ENCODE data around the gene PGC. TPM values are rescaled to one million over a fixed set of nuclear protein-coding genes. Genes with fewer than 3 reads are reported as not detected.

Gene PGC
- total and polyA plus RNA-seq, 2 donors (not counting 1 experiment from before 2014, with no cell fraction given) = not detected

DNA sequence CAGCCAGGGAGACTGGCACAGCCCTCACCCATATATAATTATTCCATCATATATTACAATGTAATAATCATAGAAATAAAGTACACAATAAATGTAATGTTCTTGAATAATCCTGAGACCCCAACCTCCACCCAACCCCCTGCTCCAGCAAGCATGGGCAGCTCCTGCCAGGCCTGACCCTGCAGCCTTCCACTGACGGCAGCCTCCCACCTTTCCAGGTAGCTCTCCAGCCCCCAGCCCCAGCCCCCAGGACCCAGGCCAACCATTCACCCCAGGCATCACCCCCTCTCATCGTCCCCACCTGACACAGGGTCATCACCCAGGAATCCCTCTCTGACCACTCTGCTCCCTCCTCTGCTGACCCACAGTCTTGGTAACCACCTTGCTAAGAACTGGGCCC lies 26.4 kb downstream of the PGC start:
- intact Hi-C loops (cut with micrococcal nuclease) = loop anchor here (10.0 kb wide), 1 partner anchor 304 kb away; no protein-coding TSS in a partner anchor
- H3K4me1 ChIP-seq (ENCODE audit: control insufficient read depth in 2 of 2, insufficient read depth in 2 of 2, low read length in 2 of 2) = peaks cover 96 to 100% of the 10 kb centered on the region in 2 donors
- H3K79me2 ChIP-seq (ENCODE audit: control insufficient read depth, insufficient read depth, low read length) = peaks cover 100% of the 10 kb centered on the region
- H3K4me1 Mint-ChIP-seq = peaks cover 98% of the 10 kb centered on the region
- H3K9me3 Mint-ChIP-seq (ENCODE audit: insufficient read depth) = no peaks in the 10 kb centered on the region
- TF ChIP-seq EZH2 (IDR thresholded peaks at IDR 0.05; ENCODE audit: borderline replicate concordance, insufficient read depth, low read depth, low read length, poor library complexity, severe bottlenecking) = no peak
- TF ChIP-seq, protein P1, sequence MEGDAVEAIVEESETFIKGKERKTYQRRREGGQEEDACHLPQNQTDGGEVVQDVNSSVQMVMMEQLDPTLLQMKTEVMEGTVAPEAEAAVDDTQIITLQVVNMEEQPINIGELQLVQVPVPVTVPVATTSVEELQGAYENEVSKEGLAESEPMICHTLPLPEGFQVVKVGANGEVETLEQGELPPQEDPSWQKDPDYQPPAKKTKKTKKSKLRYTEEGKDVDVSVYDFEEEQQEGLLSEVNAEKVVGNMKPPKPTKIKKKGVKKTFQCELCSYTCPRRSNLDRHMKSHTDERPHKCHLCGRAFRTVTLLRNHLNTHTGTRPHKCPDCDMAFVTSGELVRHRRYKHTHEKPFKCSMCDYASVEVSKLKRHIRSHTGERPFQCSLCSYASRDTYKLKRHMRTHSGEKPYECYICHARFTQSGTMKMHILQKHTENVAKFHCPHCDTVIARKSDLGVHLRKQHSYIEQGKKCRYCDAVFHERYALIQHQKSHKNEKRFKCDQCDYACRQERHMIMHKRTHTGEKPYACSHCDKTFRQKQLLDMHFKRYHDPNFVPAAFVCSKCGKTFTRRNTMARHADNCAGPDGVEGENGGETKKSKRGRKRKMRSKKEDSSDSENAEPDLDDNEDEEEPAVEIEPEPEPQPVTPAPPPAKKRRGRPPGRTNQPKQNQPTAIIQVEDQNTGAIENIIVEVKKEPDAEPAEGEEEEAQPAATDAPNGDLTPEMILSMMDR (IDR thresholded peaks at IDR 0.05) = no peak
- 88% methylated on average over 2 of the region's 2 CpGs for WGBS (ENCODE audit: insufficient coverage)
- H4K20me1 ChIP-seq (ENCODE audit: control insufficient read depth, insufficient read depth, low read length, poor library complexity, severe bottlenecking) = peaks cover 59% of the 10 kb centered on the region
- ATAC-seq (ENCODE audit: low read depth) = no peak
- H3K36me3 ChIP-seq (replicated peaks in 1 of 2; ENCODE audit: control extremely low read depth in 1 of 2, control insufficient read depth in 1 of 2, extremely low read depth in 1 of 2, insufficient read depth in 2 of 2, low read length in 1 of 2) = peaks cover 0 to 18% of the 10 kb centered on the region in 2 experiments
- no peaks in the 10 kb centered on the region for H3K27me3 Mint-ChIP-seq
- POLR2A ChIA-PET = interaction anchor here (1.0 to 8.6 kb wide), 3 partner anchors 10 to 15 kb away, joined by 3 to 108 read pairs (median 17); partner anchors contain the start of gene TFEB
- peak overlapping the region; percentile 42 to 87 for H3K27ac ChIP-seq (ENCODE audit: low read length in 2 of 2)
- H2AFZ ChIP-seq (ENCODE audit: insufficient read depth, low read depth, low read length, poor library complexity, severe bottlenecking) = no peak overlapping the region
- no peaks in the 10 kb centered on the region for H3K9me3 ChIP-seq (ENCODE audit: control extremely low read depth in 1 of 3, control insufficient read depth in 2 of 3, insufficient read depth in 1 of 3, low read length in 2 of 3)
- H3K9ac ChIP-seq (ENCODE audit: low read length) = peak overlapping the region; percentile 45
- H3K27me3 ChIP-seq (replicated peaks in 1 of 4; ENCODE audit: control extremely low read depth in 1 of 4, control insufficient read depth in 3 of 4, insufficient read depth in 4 of 4, low read length in 3 of 4) = no peaks in the 10 kb centered on the region
- peak overlapping the region in 2 of 5 experiments; percentile 1 to 14 for H3K4me3 ChIP-seq (ENCODE audit: control extremely low read depth in 1 of 5, extremely low read depth in 1 of 5, insufficient read depth in 1 of 5, low read depth in 2 of 5, low read length in 4 of 5)
- CTCF ChIA-PET = interaction anchor here (1.2 to 7.7 kb wide), 4 partner anchors 13 to 37 kb away, joined by 3 to 145 read pairs (median 63); partner anchors contain the start of gene TFEB
- peak overlapping the region; percentile 94 for H3K27ac Mint-ChIP-seq
- no peak for DNase-seq
- H3K4me2 ChIP-seq (replicated peaks; ENCODE audit: low read depth, low read length, poor library complexity, severe bottlenecking) = peak overlapping the region; percentile 90
- peak overlapping the region; percentile 96 for H3K4me3 Mint-ChIP-seq

DNA sequence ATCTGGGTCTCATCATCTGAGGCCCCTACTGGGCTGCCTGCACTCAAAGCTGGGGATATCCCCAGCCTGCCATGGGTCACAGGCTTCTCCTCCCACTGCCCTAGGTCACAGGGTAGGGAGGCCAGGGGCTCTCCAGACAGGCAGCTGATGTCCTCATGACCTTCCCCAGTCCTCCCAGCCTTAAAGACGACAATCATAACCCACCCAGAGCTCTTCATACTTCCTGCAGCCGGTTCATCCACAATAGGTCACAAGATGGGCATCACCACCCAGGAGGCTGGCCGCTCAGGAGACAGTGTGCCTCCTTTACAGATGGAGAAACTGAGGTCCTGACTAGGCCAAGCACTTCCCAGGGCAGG lies 27.0 kb downstream of the PGC start:
- H3K27ac ChIP-seq (ENCODE audit: low read length in 2 of 2) = peak overlapping the region; percentile 42 to 87
- Mint-ChIP-seq H3K9me3 (ENCODE audit: insufficient read depth) (no peaks in the 10 kb centered on the region), H3K4me3 (peak overlapping the region; percentile 96), H3K27ac (peak overlapping the region; percentile 87), H3K4me1 (peaks cover 96% of the 10 kb centered on the region), H3K27me3 (no peaks in the 10 kb centered on the region)
- H3K36me3 ChIP-seq (replicated peaks in 1 of 2; ENCODE audit: control extremely low read depth in 1 of 2, control insufficient read depth in 1 of 2, extremely low read depth in 1 of 2, insufficient read depth in 2 of 2, low read length in 1 of 2) = peaks cover 0 to 18% of the 10 kb centered on the region in 2 experiments
- WGBS (ENCODE audit: insufficient coverage) = 46% methylated on average over 3 of the region's 3 CpGs
- H3K9me3 ChIP-seq (ENCODE audit: control extremely low read depth in 1 of 3, control insufficient read depth in 2 of 3, insufficient read depth in 1 of 3, low read length in 2 of 3) = no peaks in the 10 kb centered on the region
- H2AFZ ChIP-seq (ENCODE audit: insufficient read depth, low read depth, low read length, poor library complexity, severe bottlenecking) = no peak overlapping the region
- intact Hi-C loops (cut with micrococcal nuclease) = loop anchor here (10.0 kb wide), 1 partner anchor 305 kb away; no protein-coding TSS in a partner anchor
- H3K79me2 ChIP-seq (ENCODE audit: control insufficient read depth, insufficient read depth, low read length) = peaks cover 100% of the 10 kb centered on the region
- CTCF ChIA-PET = interaction anchor here (1.2 to 7.7 kb wide), 5 partner anchors 13 to 36 kb away, joined by 3 to 145 read pairs (median 16); partner anchors contain the start of gene TFEB
- peaks cover 94 to 100% of the 10 kb centered on the region in 2 donors for H3K4me1 ChIP-seq (ENCODE audit: control insufficient read depth in 2 of 2, insufficient read depth in 2 of 2, low read length in 2 of 2)
- peak overlapping the region; percentile 90 for H3K4me2 ChIP-seq (replicated peaks; ENCODE audit: low read depth, low read length, poor library complexity, severe bottlenecking)
- ATAC-seq (ENCODE audit: low read depth) = peak; percentile 5
- TF ChIP-seq, protein P1 (IDR thresholded peaks at IDR 0.05) = no peak
- H3K9ac ChIP-seq (ENCODE audit: low read length) = peak overlapping the region; percentile 40
- POLR2A ChIA-PET = interaction anchor here (1.0 to 8.6 kb wide), 4 partner anchors 11 to 15 kb away, joined by 3 to 108 read pairs (median 12); partner anchors contain the start of gene TFEB
- peak; percentile 66 for DNase-seq
- peak overlapping the region in 1 of 5 experiments; percentile 14 for H3K4me3 ChIP-seq (ENCODE audit: control extremely low read depth in 1 of 5, extremely low read depth in 1 of 5, insufficient read depth in 1 of 5, low read depth in 2 of 5, low read length in 4 of 5)
- peaks cover 64% of the 10 kb centered on the region for H4K20me1 ChIP-seq (ENCODE audit: control insufficient read depth, insufficient read depth, low read length, poor library complexity, severe bottlenecking)
- H3K27me3 ChIP-seq (replicated peaks in 1 of 4; ENCODE audit: control extremely low read depth in 1 of 4, control insufficient read depth in 3 of 4, insufficient read depth in 4 of 4, low read length in 3 of 4) = no peaks in the 10 kb centered on the region
